ENCODE results near the gene RNASE12. TPM values are rescaled to one million over a fixed set of nuclear protein-coding genes. Genes with fewer than 3 reads are reported as not detected.
"Not testable (repeated sequence)": the region's sequence is repeated elsewhere in the genome, so short reads cannot be mapped to it uniquely, and the experiment has no call there.

Gene RNASE12
- total RNA-seq, 1 donor from 2014 or later = not detected

GRCh38 chr14:20597108-20597507 is 5.9 kb upstream of the RNASE12 start:
- Mint-ChIP-seq H3K27me3 (ENCODE audit: unreplicated experiment) (peaks cover 4% of the 10 kb centered on the region), H3K4me1 (ENCODE audit: low read depth, unreplicated experiment) (no peaks in the 10 kb centered on the region), H3K36me3 (ENCODE audit: unreplicated experiment) (no peaks in the 10 kb centered on the region), H3K9me3 (ENCODE audit: unreplicated experiment) (peaks cover 1% of the 10 kb centered on the region), H3K4me3 (ENCODE audit: unreplicated experiment) (no peak overlapping the region), H3K27ac (ENCODE audit: unreplicated experiment) (no peak overlapping the region)
- no peak for TF ChIP-seq CTCF (IDR thresholded peaks at IDR 0.05; ENCODE audit: partially characterized antibody, unreplicated experiment)
- DNase-seq = no peak

GRCh38 chr14:20595726-20596125 is 4.5 kb upstream of the RNASE12 start:
- H3K27ac Mint-ChIP-seq (ENCODE audit: unreplicated experiment); H3K4me3 Mint-ChIP-seq (ENCODE audit: unreplicated experiment); H3K9me3 Mint-ChIP-seq (ENCODE audit: unreplicated experiment); DNase-seq; H3K4me1 Mint-ChIP-seq (ENCODE audit: low read depth, unreplicated experiment); H3K36me3 Mint-ChIP-seq (ENCODE audit: unreplicated experiment); H3K27me3 Mint-ChIP-seq (ENCODE audit: unreplicated experiment): not testable (repeated sequence)

GRCh38 chr14:20592574-20592973 is 1.4 kb upstream of the RNASE12 start:
- Mint-ChIP-seq H3K4me1 (ENCODE audit: low read depth, unreplicated experiment) (no peaks in the 10 kb centered on the region), H3K27ac (ENCODE audit: unreplicated experiment) (no peak overlapping the region), H3K27me3 (ENCODE audit: unreplicated experiment) (peaks cover 2% of the 10 kb centered on the region), H3K4me3 (ENCODE audit: unreplicated experiment) (no peak overlapping the region), H3K36me3 (ENCODE audit: unreplicated experiment) (no peaks in the 10 kb centered on the region), H3K9me3 (ENCODE audit: unreplicated experiment) (peaks cover 1% of the 10 kb centered on the region)
- no peak for TF ChIP-seq CTCF (IDR thresholded peaks at IDR 0.05; ENCODE audit: partially characterized antibody, unreplicated experiment)
- no peak for DNase-seq

GRCh38 chr14:20587489-20588154 is 3.6 kb downstream of the RNASE12 start, which contains the start of gene RNASE11:
Gene RNASE11 (minus strand): TSS chr14:20588001.
- Mint-ChIP-seq H3K9me3 (ENCODE audit: unreplicated experiment) (no peaks in the 10 kb centered on the region), H3K27me3 (ENCODE audit: unreplicated experiment) (peaks cover 3% of the 10 kb centered on the region), H3K4me3 (ENCODE audit: unreplicated experiment) (no peak within 1 kb of the TSS), H3K36me3 (ENCODE audit: unreplicated experiment) (no peaks in the 10 kb centered on the region), H3K4me1 (ENCODE audit: low read depth, unreplicated experiment) (no peaks in the 10 kb centered on the region), H3K27ac (ENCODE audit: unreplicated experiment) (no peak within 1 kb of the TSS)
- no peak for TF ChIP-seq CTCF (IDR thresholded peaks at IDR 0.05; ENCODE audit: partially characterized antibody, unreplicated experiment)
- no peak for DNase-seq

GRCh38 chr14:20583908-20584307 is 7.3 kb downstream of the RNASE12 start:
- no peak for DNase-seq
- no peaks in the 10 kb centered on the region for H3K4me1 Mint-ChIP-seq (ENCODE audit: low read depth, unreplicated experiment)
- H3K27ac Mint-ChIP-seq (ENCODE audit: unreplicated experiment) = no peak overlapping the region

More at GRCh38 chr14:20583908-20584307, 7.3 kb downstream of the RNASE12 start:
- Mint-ChIP-seq H3K4me3 (ENCODE audit: unreplicated experiment) (no peak overlapping the region), H3K9me3 (ENCODE audit: unreplicated experiment) (no peaks in the 10 kb centered on the region), H3K36me3 (ENCODE audit: unreplicated experiment) (no peaks in the 10 kb centered on the region), H3K27me3 (ENCODE audit: unreplicated experiment) (peaks cover 2% of the 10 kb centered on the region)
- TF ChIP-seq CTCF (IDR thresholded peaks at IDR 0.05; ENCODE audit: partially characterized antibody, unreplicated experiment) = no peak

All from glutamatergic neuron (in vitro differentiated cells).